GM12873 (cell line): Measurements from ENCODE around the gene GLRB.
A peak's percentile ranks its signal among the peaks of the same experiment; 100 is the strongest.

Experiments
- CTCF ChIP-seq: IDR thresholded peaks from 2 replicates; pipeline ENCODE4 v1.5.1; 2012; ENCODE audit warnings: low read depth, mild to moderate bottlenecking, moderate library complexity, low read length, control low read depth; ENCODE audit not compliant: insufficient read depth; ENCODE audit errors: missing control alignments

The GLRB gene

GRCh38 chr4:157172011-157172410 is 96.1 kb downstream of the GLRB start:
- TF ChIP-seq CTCF, result no peak

DNA sequence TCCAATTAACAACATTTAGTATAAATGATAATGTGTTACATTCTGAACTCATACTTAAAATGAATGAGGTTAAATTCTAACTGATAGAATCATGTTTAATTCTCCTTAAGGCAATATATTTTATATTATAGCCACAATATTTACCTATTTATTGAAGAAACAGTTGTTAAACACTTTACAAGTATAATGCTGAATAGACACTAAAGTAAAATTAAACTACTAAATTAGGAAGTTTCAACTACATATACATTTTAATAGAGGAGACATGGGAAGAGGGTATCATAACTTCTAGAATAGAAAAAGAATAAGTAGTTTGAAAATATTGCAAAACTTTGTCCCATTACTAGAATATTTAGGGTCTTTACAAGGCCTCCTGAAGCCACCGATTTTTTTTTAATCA is 108.3 kb downstream of the GLRB start:
- TF ChIP-seq CTCF, result no peak

GRCh38 chr4:157185363-157185762 is 109.4 kb downstream of the GLRB start:
- no peak for TF ChIP-seq CTCF

GRCh38 chr4:157195374-157195773 is 119.4 kb downstream of the GLRB start:
- TF ChIP-seq CTCF, result no peak

DNA sequence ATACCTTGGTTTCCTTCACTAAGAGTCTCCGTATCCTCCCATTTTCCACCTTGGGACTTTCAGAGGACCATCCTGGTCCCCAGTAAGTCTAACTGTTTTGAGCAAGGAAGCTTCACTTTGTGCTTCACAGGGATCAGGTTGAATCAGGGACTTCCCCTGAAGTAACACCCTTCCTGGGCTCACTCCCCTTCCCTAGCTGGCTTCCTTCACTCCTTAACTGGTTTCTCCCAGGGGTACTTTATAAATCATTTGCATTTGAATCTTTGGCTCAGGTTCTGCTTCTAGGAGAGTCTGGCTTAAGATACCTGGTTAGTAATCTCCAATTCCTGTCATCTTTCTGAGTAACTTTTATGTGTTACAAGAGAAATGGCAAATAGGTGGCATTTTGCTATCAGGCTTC is 120.1 kb downstream of the GLRB start:
- TF ChIP-seq CTCF, result no peak

GRCh38 chr4:157204634-157205244 is 128.8 kb downstream of the GLRB start:
- TF ChIP-seq CTCF, result peak; percentile 76

GRCh38 chr4:157217708-157218107 is 141.8 kb downstream of the GLRB start:
- TF ChIP-seq CTCF, result peak; percentile 26
